ENCODE measurements around the gene PPT1. TPM values are rescaled to one million over a fixed set of nuclear protein-coding genes. Genes with fewer than 3 reads are reported as not detected.

Gene PPT1
- total RNA-seq, 3 donors from 2014 or later: 16.7 to 63.1 (median 39.1) TPM

GRCh38 chr1:40044110-40044509, 52.9 kb downstream of the PPT1 start:
- peaks cover 58% of the 10 kb centered on the region for H3K4me1 ChIP-seq (ENCODE audit: low read depth)
- no peak overlapping the region for H3K4me3 ChIP-seq
- ATAC-seq (no peak), DNase-seq (no peak)
- TF ChIP-seq CTCF (IDR thresholded peaks at IDR 0.05): no peak
- no peaks in the 10 kb centered on the region for H3K9me3 ChIP-seq
- no peaks in the 10 kb centered on the region for H3K36me3 ChIP-seq (ENCODE audit: low read depth)
- intact Hi-C loops (cut with DNase I, micrococcal nuclease): no loop called here

GRCh38 chr1:40042341-40042740, 54.7 kb downstream of the PPT1 start:
- H3K4me3 ChIP-seq: no peak overlapping the region
- DNase-seq: no peak
- no peaks in the 10 kb centered on the region for H3K9me3 ChIP-seq
- no peaks in the 10 kb centered on the region for H3K36me3 ChIP-seq (ENCODE audit: low read depth)
- intact Hi-C loops (cut with DNase I, micrococcal nuclease): no loop called here
- TF ChIP-seq CTCF (IDR thresholded peaks at IDR 0.05): no peak
- H3K4me1 ChIP-seq (ENCODE audit: low read depth): peaks cover 69% of the 10 kb centered on the region
- no peak for ATAC-seq

- intact Hi-C loops (cut with DNase I, micrococcal nuclease): no loop called here
- Histone ChIP-seq H3K36me3 (ENCODE audit: low read depth) (no peaks in the 10 kb centered on the region), H3K4me3 (peak overlapping the region; percentile 95), H3K4me1 (ENCODE audit: low read depth) (peaks cover 69% of the 10 kb centered on the region), H3K9me3 (no peaks in the 10 kb centered on the region)
- TF ChIP-seq CTCF (IDR thresholded peaks at IDR 0.05): no peak
- ATAC-seq (no peak), DNase-seq (no peak)
These were observed 55.6 kb downstream of the PPT1 start for GRCh38 chr1:40041466-40041838.

- Histone ChIP-seq H3K9me3 (no peaks in the 10 kb centered on the region), H3K4me3 (peak within 1 kb of the TSS; percentile 95), H3K4me1 (ENCODE audit: low read depth) (peaks cover 62% of the 10 kb centered on the region), H3K36me3 (ENCODE audit: low read depth) (no peaks in the 10 kb centered on the region)
- intact Hi-C loops (cut with DNase I, micrococcal nuclease): no loop called here
- DNase-seq (peak; percentile 100), ATAC-seq (peak; percentile 92)
- TF ChIP-seq CTCF (IDR thresholded peaks at IDR 0.05): no peak
These were observed 56.3 kb downstream of the PPT1 start, which contains the start of gene CAP1 for GRCh38 chr1:40040511-40041465. Gene CAP1 (plus strand): TSS chr1:40040729. CDS start chr1:40059347, 18,618 bp downstream.

- peak; percentile 74 for ATAC-seq
- DNase-seq: peak; percentile 90 to 97 (median 93)
- no peak for TF ChIP-seq CTCF (IDR thresholded peaks at IDR 0.05)
- Histone ChIP-seq H3K4me1 (ENCODE audit: low read depth) (peaks cover 54% of the 10 kb centered on the region), H3K4me3 (peak overlapping the region; percentile 95), H3K36me3 (ENCODE audit: low read depth) (no peaks in the 10 kb centered on the region), H3K9me3 (no peaks in the 10 kb centered on the region)
- intact Hi-C loops (cut with DNase I, micrococcal nuclease): no loop called here
These were observed 57.1 kb downstream of the PPT1 start for GRCh38 chr1:40039757-40040510.

Measured in mucosa of descending colon (tissue), 3 donors.